WTC11 (cell line): ENCODE measurements around the gene PTPRK. TPM values are rescaled to one million over a fixed set of nuclear protein-coding genes. Genes with fewer than 3 reads are reported as not detected.

Source experiments
- ATAC-seq: fragments of 200-7000 bp; cut with Tn5 transposase; 2 replicates; pipeline ENCODE4 v1.10.0; 2021; ENCODE audit warnings: mild to moderate bottlenecking, moderate library complexity
- CTCF ChIA-PET: fragments of 300-600 bp; sonication (Branson Sonifier 250); formaldehyde crosslinking; loops from one replicate; lab custom pipeline; 2021; ENCODE audit warnings: antibody characterized with exemption; lab: Charles Lee
- POLR2A ChIA-PET: fragments of 350-600 bp; sonication (Branson Sonifier 250); formaldehyde crosslinking; loops from one replicate; lab custom pipeline; 2021; ENCODE audit warnings: antibody characterized with exemption; lab: Charles Lee
- DNase-seq: peaks from one replicate; pipeline ENCODE4 v3.0.0; 2021; ENCODE audit warnings: low spot score
- H3K27ac Mint-ChIP-seq: 2 replicates; pipeline ENCODE4 v1.8.0; 2021; ENCODE audit warnings: mixed read lengths
- H3K27me3 Mint-ChIP-seq: 2 replicates; pipeline ENCODE4 v1.8.0; 2021; ENCODE audit warnings: low read depth, mild to moderate bottlenecking, moderate library complexity, mixed read lengths
- H3K36me3 Mint-ChIP-seq: 2 replicates; pipeline ENCODE4 v1.8.0; 2021; ENCODE audit warnings: mixed read lengths
- H3K4me1 Mint-ChIP-seq: 2 replicates; pipeline ENCODE4 v1.8.0; 2022; ENCODE audit warnings: mixed read lengths
- H3K4me3 Mint-ChIP-seq: 2 replicates; pipeline ENCODE4 v1.8.0; 2021; ENCODE audit warnings: mild to moderate bottlenecking, moderate library complexity, mixed read lengths
- H3K9me3 Mint-ChIP-seq: 2 replicates; pipeline ENCODE4 v1.8.0; 2021; ENCODE audit warnings: mixed read lengths
- CBFB ChIP-seq: sonication (generic); formaldehyde crosslinking; IDR thresholded peaks from 2 replicates; pipeline ENCODE4 v1.8.1; 2022; ENCODE audit warnings: mild to moderate bottlenecking, low read depth, missing genetic modification reagents
- CREB1 ChIP-seq: sonication (generic); formaldehyde crosslinking; IDR thresholded peaks from 2 replicates; pipeline ENCODE4 v1.8.0; 2023; ENCODE audit warnings: mild to moderate bottlenecking, missing genetic modification reagents
- CTCF ChIP-seq: fragments of 200-600 bp; IDR thresholded peaks from 2 replicates; pipeline ENCODE4 v1.8.0; 2022; ENCODE audit warnings: antibody characterized with exemption
- ELF4 ChIP-seq: sonication (generic); formaldehyde crosslinking; IDR thresholded peaks from 2 replicates; pipeline ENCODE4 v1.8.1; 2022; ENCODE audit warnings: low read depth, mild to moderate bottlenecking, moderate library complexity, missing genetic modification reagents
- ERG ChIP-seq: fragments of 250-450 bp; sonication (Bioruptor Pico); IDR thresholded peaks from 2 replicates; pipeline ENCODE4 v1.8.0; 2021; ENCODE audit warnings: mild to moderate bottlenecking
- ESRRA ChIP-seq: sonication (generic); formaldehyde crosslinking; IDR thresholded peaks from 2 replicates; pipeline ENCODE4 v1.8.1; 2022; ENCODE audit warnings: mild to moderate bottlenecking, missing genetic modification reagents, borderline replicate concordance
- FOXJ3 ChIP-seq: sonication (generic); formaldehyde crosslinking; IDR thresholded peaks from 2 replicates; pipeline ENCODE4 v1.9.0; 2021; ENCODE audit warnings: missing genetic modification reagents, mild to moderate bottlenecking, borderline replicate concordance
- GABPB1 ChIP-seq: sonication (generic); formaldehyde crosslinking; IDR thresholded peaks from 2 replicates; pipeline ENCODE4 v1.8.1; 2023; ENCODE audit warnings: mild to moderate bottlenecking, missing genetic modification reagents
- GTF2I ChIP-seq: fragments of 250-450 bp; sonication (Bioruptor Pico); conservative IDR thresholded peaks from 2 replicates; pipeline ENCODE4 v1.4.0; 2021; ENCODE audit warnings: mild to moderate bottlenecking
- HMGA2 ChIP-seq: fragments of 250-450 bp; sonication (Bioruptor Pico); IDR thresholded peaks from 2 replicates; pipeline ENCODE4 v1.4.0; 2021; ENCODE audit warnings: mild to moderate bottlenecking, moderate library complexity
- MAX ChIP-seq: sonication (generic); formaldehyde crosslinking; IDR thresholded peaks from 2 replicates; pipeline ENCODE4 v1.8.0; 2022; ENCODE audit warnings: mild to moderate bottlenecking, missing genetic modification reagents
- OVOL2 ChIP-seq: fragments of 250-450 bp; sonication (Bioruptor Pico); IDR thresholded peaks from 2 replicates; pipeline ENCODE4 v1.9.0; 2021; ENCODE audit warnings: mild to moderate bottlenecking, borderline replicate concordance
- PREB ChIP-seq: sonication (generic); formaldehyde crosslinking; IDR thresholded peaks from 2 replicates; pipeline ENCODE4 v1.8.1; 2022; ENCODE audit warnings: mild to moderate bottlenecking, missing genetic modification reagents, moderate library complexity, borderline replicate concordance
- RELA ChIP-seq: sonication (generic); formaldehyde crosslinking; IDR thresholded peaks from 2 replicates; pipeline ENCODE4 v1.8.1; 2022; ENCODE audit warnings: missing genetic modification reagents, mild to moderate bottlenecking, borderline replicate concordance
- RORB ChIP-seq: fragments of 250-450 bp; sonication (Bioruptor Pico); IDR thresholded peaks from 2 replicates; pipeline ENCODE4 v1.9.0; 2021; ENCODE audit warnings: mild to moderate bottlenecking
- STAT6 ChIP-seq: sonication (generic); formaldehyde crosslinking; conservative IDR thresholded peaks from 2 replicates; pipeline ENCODE4 v1.8.1; 2023; ENCODE audit warnings: mild to moderate bottlenecking, low read depth, missing genetic modification reagents, moderate library complexity
- ZNF263 ChIP-seq: sonication (generic); formaldehyde crosslinking; IDR thresholded peaks from 2 replicates; pipeline ENCODE4 v1.8.1; 2022; ENCODE audit warnings: low read depth, mild to moderate bottlenecking, moderate library complexity, missing genetic modification reagents
- total RNA-seq: library from RNA; stranded (reverse); gene quantifications from 3 replicates; pipeline ENCODE4 v1.2.3, GENCODE V29; 2021
- TF ChIP-seq, protein P1 (sequence below): sonication (generic); formaldehyde crosslinking; IDR thresholded peaks from 2 replicates; pipeline ENCODE4 v1.8.1; 2023; ENCODE audit warnings: mild to moderate bottlenecking, missing genetic modification reagents, moderate library complexity
- TF ChIP-seq, protein P2 (sequence below): sonication (generic); formaldehyde crosslinking; IDR thresholded peaks from 2 replicates; pipeline ENCODE4 v1.8.0; 2023; ENCODE audit warnings: missing genetic modification reagents, mild to moderate bottlenecking, borderline replicate concordance

PTPRK gene
- total RNA-seq, 1 experiment from 2014 or later, result 44.8 TPM

GRCh38 chr6:128512296-128512695, 8.1 kb downstream of the PTPRK start:
- Mint-ChIP-seq H3K4me3 (no peak overlapping the region), H3K9me3 (no peaks in the 10 kb centered on the region), H3K27me3 (no peaks in the 10 kb centered on the region), H3K36me3 (no peaks in the 10 kb centered on the region), H3K27ac (no peak overlapping the region), H3K4me1 (peaks cover 45% of the 10 kb centered on the region)
- DNase-seq (no peak), ATAC-seq (no peak)
- POLR2A ChIA-PET, result no interaction called here
- TF ChIP-seq GABPB1 (CRISPR knock-in tag), result no peak
- no peak for TF ChIP-seq CBFB (CRISPR knock-in tag)
- TF ChIP-seq CREB1, result no peak
- no peak for TF ChIP-seq ERG (CRISPR knock-in tag)
- TF ChIP-seq ESRRA (CRISPR knock-in tag), result no peak
- TF ChIP-seq GTF2I, result no peak
- TF ChIP-seq STAT6 (CRISPR knock-in tag), result no peak
- TF ChIP-seq ELF4 (CRISPR knock-in tag), result no peak
- no peak for TF ChIP-seq PREB (CRISPR knock-in tag)
- no peak for TF ChIP-seq MAX
- TF ChIP-seq ZNF263 (CRISPR knock-in tag), result no peak
- TF ChIP-seq, protein P1, sequence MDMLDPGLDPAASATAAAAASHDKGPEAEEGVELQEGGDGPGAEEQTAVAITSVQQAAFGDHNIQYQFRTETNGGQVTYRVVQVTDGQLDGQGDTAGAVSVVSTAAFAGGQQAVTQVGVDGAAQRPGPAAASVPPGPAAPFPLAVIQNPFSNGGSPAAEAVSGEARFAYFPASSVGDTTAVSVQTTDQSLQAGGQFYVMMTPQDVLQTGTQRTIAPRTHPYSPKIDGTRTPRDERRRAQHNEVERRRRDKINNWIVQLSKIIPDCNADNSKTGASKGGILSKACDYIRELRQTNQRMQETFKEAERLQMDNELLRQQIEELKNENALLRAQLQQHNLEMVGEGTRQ, result no peak
- TF ChIP-seq RELA, result no peak
- no peak for TF ChIP-seq FOXJ3 (CRISPR knock-in tag)
- TF ChIP-seq OVOL2 (CRISPR knock-in tag), result no peak
- CTCF ChIA-PET, result interaction anchor here (0.9 kb wide), 1 partner anchor 657 kb away, joined by 3 read pairs; no protein-coding TSS in a partner anchor

GRCh38 chr6:128511506-128511905, 8.9 kb downstream of the PTPRK start:
- CTCF ChIA-PET, result interaction anchor here (0.5 to 0.9 kb wide), 2 partner anchors 25 to 656 kb away, joined by 3 read pairs; no protein-coding TSS in a partner anchor
- ATAC-seq (no peak), DNase-seq (no peak)
- Mint-ChIP-seq H3K27ac (peak overlapping the region; percentile 1; the same call in 1 of the 2 replicates), H3K4me3 (no peak overlapping the region), H3K27me3 (no peaks in the 10 kb centered on the region), H3K9me3 (no peaks in the 10 kb centered on the region), H3K4me1 (peaks cover 44% of the 10 kb centered on the region), H3K36me3 (no peaks in the 10 kb centered on the region)
- TF ChIP-seq RORB, result no peak
- TF ChIP-seq, protein P2, sequence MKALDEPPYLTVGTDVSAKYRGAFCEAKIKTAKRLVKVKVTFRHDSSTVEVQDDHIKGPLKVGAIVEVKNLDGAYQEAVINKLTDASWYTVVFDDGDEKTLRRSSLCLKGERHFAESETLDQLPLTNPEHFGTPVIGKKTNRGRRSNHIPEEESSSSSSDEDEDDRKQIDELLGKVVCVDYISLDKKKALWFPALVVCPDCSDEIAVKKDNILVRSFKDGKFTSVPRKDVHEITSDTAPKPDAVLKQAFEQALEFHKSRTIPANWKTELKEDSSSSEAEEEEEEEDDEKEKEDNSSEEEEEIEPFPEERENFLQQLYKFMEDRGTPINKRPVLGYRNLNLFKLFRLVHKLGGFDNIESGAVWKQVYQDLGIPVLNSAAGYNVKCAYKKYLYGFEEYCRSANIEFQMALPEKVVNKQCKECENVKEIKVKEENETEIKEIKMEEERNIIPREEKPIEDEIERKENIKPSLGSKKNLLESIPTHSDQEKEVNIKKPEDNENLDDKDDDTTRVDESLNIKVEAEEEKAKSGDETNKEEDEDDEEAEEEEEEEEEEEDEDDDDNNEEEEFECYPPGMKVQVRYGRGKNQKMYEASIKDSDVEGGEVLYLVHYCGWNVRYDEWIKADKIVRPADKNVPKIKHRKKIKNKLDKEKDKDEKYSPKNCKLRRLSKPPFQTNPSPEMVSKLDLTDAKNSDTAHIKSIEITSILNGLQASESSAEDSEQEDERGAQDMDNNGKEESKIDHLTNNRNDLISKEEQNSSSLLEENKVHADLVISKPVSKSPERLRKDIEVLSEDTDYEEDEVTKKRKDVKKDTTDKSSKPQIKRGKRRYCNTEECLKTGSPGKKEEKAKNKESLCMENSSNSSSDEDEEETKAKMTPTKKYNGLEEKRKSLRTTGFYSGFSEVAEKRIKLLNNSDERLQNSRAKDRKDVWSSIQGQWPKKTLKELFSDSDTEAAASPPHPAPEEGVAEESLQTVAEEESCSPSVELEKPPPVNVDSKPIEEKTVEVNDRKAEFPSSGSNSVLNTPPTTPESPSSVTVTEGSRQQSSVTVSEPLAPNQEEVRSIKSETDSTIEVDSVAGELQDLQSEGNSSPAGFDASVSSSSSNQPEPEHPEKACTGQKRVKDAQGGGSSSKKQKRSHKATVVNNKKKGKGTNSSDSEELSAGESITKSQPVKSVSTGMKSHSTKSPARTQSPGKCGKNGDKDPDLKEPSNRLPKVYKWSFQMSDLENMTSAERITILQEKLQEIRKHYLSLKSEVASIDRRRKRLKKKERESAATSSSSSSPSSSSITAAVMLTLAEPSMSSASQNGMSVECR (CRISPR knock-in tag), result no peak
- no peak for TF ChIP-seq HMGA2 (CRISPR knock-in tag)
- TF ChIP-seq CTCF, result no peak
- POLR2A ChIA-PET, result interaction anchor here (0.6 kb wide), 1 partner anchor 9 kb away, joined by 3 read pairs; the partner anchor contains the start of gene PTPRK
